HepG2 (cell line): ENCODE measurements around the gene ASAP2. TPM values are rescaled to one million over a fixed set of nuclear protein-coding genes. Genes with fewer than 3 reads are reported as not detected.

Source experiments
- CEBPG ChIP-seq: IDR thresholded peaks from 2 replicates; pipeline ENCODE4 v1.6.1; 2016
- DRAP1 ChIP-seq: IDR thresholded peaks from 2 replicates; pipeline ENCODE4 v1.6.1; 2016; ENCODE audit warnings: missing genetic modification reagents, missing compliant biosample characterization
- E2F1 ChIP-seq: sonication (generic); formaldehyde crosslinking; IDR thresholded peaks from 2 replicates; pipeline ENCODE4 v1.5.0; 2020; ENCODE audit warnings: missing genetic modification reagents
- EZH2 ChIP-seq: conservative IDR thresholded peaks from 2 replicates; pipeline ENCODE4 v1.6.1; 2012; ENCODE audit warnings: mild to moderate bottlenecking, low read depth, low read length, moderate library complexity
- NCOR1 ChIP-seq: fragments of 200-600 bp; sonication (generic); IDR thresholded peaks from 2 replicates; pipeline ENCODE4 v1.7.0; 2017; ENCODE audit warnings: antibody characterized with exemption, low read length, borderline replicate concordance
- NFE2L2 ChIP-seq: fragments of 150-350 bp; IDR thresholded peaks from 2 replicates; pipeline ENCODE4 v1.6.1; 2014; ENCODE audit warnings: low read length
- NFKB2 ChIP-seq: sonication (generic); formaldehyde crosslinking; IDR thresholded peaks from 2 replicates; pipeline ENCODE4 v1.4.0; 2020; ENCODE audit warnings: missing genetic modification reagents, borderline replicate concordance
- NFKBIZ ChIP-seq: IDR thresholded peaks from 2 replicates; pipeline ENCODE4 v1.6.1; 2018; ENCODE audit warnings: missing genetic modification reagents, missing compliant biosample characterization
- NR2F6 ChIP-seq, 2 experiments: IDR thresholded peaks; 2 replicates each; pipeline ENCODE4 v1.6.1; 2016; ENCODE audit warnings: antibody characterized with exemption in 1 of 2, mild to moderate bottlenecking in 1 of 2
- RARG ChIP-seq: sonication (generic); formaldehyde crosslinking; IDR thresholded peaks from 2 replicates; pipeline ENCODE4 v1.4.0; 2020; ENCODE audit warnings: low read depth, mild to moderate bottlenecking, missing genetic modification reagents
- RBFOX2 ChIP-seq: fragments of 200-400 bp; formaldehyde crosslinking; IDR thresholded peaks from 2 replicates; pipeline ENCODE4 v1.6.1; 2017; ENCODE audit warnings: low read depth, mild to moderate bottlenecking, low read length
- SAP130 ChIP-seq: IDR thresholded peaks from 2 replicates; pipeline ENCODE4 v1.6.1; 2016; ENCODE audit warnings: low read depth
- U2AF1 ChIP-seq: fragments of 200-400 bp; formaldehyde crosslinking; optimal IDR thresholded peaks from 2 replicates; pipeline ENCODE3; 2017; ENCODE audit warnings: mild to moderate bottlenecking, low read depth, low read length
- ZFP41 ChIP-seq: sonication (generic); formaldehyde crosslinking; IDR thresholded peaks from 2 replicates; pipeline ENCODE4 v1.4.0; 2020; ENCODE audit warnings: mild to moderate bottlenecking, missing genetic modification reagents, borderline replicate concordance
- ZNF230 ChIP-seq: sonication (generic); formaldehyde crosslinking; IDR thresholded peaks from 2 replicates; pipeline ENCODE4 v1.4.0; 2020; ENCODE audit warnings: mild to moderate bottlenecking, missing genetic modification reagents
- ZNF33A ChIP-seq: sonication (generic); formaldehyde crosslinking; IDR thresholded peaks from 2 replicates; pipeline ENCODE4 v1.5.1; 2020; ENCODE audit warnings: missing genetic modification reagents, mild to moderate bottlenecking, moderate library complexity, borderline replicate concordance
- ZNF382 ChIP-seq: sonication (generic); formaldehyde crosslinking; IDR thresholded peaks from 2 replicates; pipeline ENCODE4 v1.5.0; 2020; ENCODE audit warnings: missing genetic modification reagents, mild to moderate bottlenecking, borderline replicate concordance
- ZNF547 ChIP-seq: sonication (generic); formaldehyde crosslinking; IDR thresholded peaks from 2 replicates; pipeline ENCODE4 v1.5.1; 2020; ENCODE audit warnings: mild to moderate bottlenecking, missing genetic modification reagents
- ZNF615 ChIP-seq: sonication (generic); formaldehyde crosslinking; IDR thresholded peaks from 2 replicates; pipeline ENCODE4 v1.5.0; 2020; ENCODE audit warnings: mild to moderate bottlenecking, missing genetic modification reagents, borderline replicate concordance
- ZNF687 ChIP-seq: sonication (generic); formaldehyde crosslinking; IDR thresholded peaks from 2 replicates; pipeline ENCODE4 v1.5.1; 2020; ENCODE audit warnings: mild to moderate bottlenecking, missing genetic modification reagents, moderate library complexity
- polyA plus RNA-seq, 8 experiments: library from polyadenylated mRNA; depleted of rRNA in 3 of 8; stranded (reverse) in 7 of 8; unstranded in 1 of 8; fragments of >200 nt; fragmentation: Illumina TruSeq in 4 of 8; extraction: Trizol in 4 of 8; gene quantifications; 2 replicates each; pipeline versions ENCODE4 v1.2.1 to v1.2.3, GENCODE V29; 2011 to 2016; ENCODE audit warnings: low read depth in 4 of 8, missing spikeins in 1 of 8, mixed read lengths in 1 of 8; ENCODE audit not compliant: insufficient read depth in 1 of 8
- total RNA-seq, 5 experiments: library from RNA; depleted of rRNA; stranded (reverse); fragments of >200 nt; fragmentation: Illumina TruSeq; extraction: Trizol; gene quantifications; 2 replicates each; pipeline ENCODE4 v1.2.3, GENCODE V29; 2016; ENCODE audit warnings: low read depth in 1 of 5
- TF ChIP-seq, protein P1 (sequence below): sonication (generic); formaldehyde crosslinking; IDR thresholded peaks from 2 replicates; pipeline ENCODE4 v1.5.0; 2020; ENCODE audit warnings: mild to moderate bottlenecking, missing genetic modification reagents, borderline replicate concordance

Gene ASAP2
- total and polyA plus RNA-seq, 2 of the 13 experiments (the other 11 are each of a cell fraction or from before 2014, with no cell fraction given): 7.3 to 22.3 TPM

GRCh38 chr2:9228781-9229469, 22.3 kb downstream of the ASAP2 start (continued):
- TF ChIP-seq, protein P1, sequence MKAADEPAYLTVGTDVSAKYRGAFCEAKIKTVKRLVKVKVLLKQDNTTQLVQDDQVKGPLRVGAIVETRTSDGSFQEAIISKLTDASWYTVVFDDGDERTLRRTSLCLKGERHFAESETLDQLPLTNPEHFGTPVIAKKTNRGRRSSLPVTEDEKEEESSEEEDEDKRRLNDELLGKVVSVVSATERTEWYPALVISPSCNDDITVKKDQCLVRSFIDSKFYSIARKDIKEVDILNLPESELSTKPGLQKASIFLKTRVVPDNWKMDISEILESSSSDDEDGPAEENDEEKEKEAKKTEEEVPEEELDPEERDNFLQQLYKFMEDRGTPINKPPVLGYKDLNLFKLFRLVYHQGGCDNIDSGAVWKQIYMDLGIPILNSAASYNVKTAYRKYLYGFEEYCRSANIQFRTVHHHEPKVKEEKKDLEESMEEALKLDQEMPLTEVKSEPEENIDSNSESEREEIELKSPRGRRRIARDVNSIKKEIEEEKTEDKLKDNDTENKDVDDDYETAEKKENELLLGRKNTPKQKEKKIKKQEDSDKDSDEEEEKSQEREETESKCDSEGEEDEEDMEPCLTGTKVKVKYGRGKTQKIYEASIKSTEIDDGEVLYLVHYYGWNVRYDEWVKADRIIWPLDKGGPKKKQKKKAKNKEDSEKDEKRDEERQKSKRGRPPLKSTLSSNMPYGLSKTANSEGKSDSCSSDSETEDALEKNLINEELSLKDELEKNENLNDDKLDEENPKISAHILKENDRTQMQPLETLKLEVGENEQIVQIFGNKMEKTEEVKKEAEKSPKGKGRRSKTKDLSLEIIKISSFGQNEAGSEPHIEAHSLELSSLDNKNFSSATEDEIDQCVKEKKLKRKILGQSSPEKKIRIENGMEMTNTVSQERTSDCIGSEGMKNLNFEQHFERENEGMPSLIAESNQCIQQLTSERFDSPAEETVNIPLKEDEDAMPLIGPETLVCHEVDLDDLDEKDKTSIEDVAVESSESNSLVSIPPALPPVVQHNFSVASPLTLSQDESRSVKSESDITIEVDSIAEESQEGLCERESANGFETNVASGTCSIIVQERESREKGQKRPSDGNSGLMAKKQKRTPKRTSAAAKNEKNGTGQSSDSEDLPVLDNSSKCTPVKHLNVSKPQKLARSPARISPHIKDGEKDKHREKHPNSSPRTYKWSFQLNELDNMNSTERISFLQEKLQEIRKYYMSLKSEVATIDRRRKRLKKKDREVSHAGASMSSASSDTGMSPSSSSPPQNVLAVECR (CRISPR knock-in tag): no peak
- peak; percentile 56; the same call in 1 of the 2 replicates for TF ChIP-seq NR2F6 (IDR thresholded peaks at IDR 0.05)
- TF ChIP-seq NR2F6 (CRISPR knock-in tag; IDR thresholded peaks at IDR 0.05): peak; percentile 47; the same call in 1 of the 2 replicates
- TF ChIP-seq U2AF1: no peak
- TF ChIP-seq EZH2: no peak
- TF ChIP-seq NCOR1: peak; percentile 58; the same call in 1 of the 2 replicates
- no peak for TF ChIP-seq ZNF547
- no peak for TF ChIP-seq ZFP41
- no peak for TF ChIP-seq RBFOX2
- TF ChIP-seq SAP130 (CRISPR knock-in tag): no peak
- peak; percentile 52 for TF ChIP-seq ZNF687
- TF ChIP-seq RARG: no peak
- TF ChIP-seq ZNF33A (CRISPR knock-in tag): no peak
- TF ChIP-seq NFKBIZ (CRISPR knock-in tag): no peak
- no peak for TF ChIP-seq DRAP1 (CRISPR knock-in tag)
- no peak for TF ChIP-seq ZNF230
- TF ChIP-seq ZNF382: no peak
- TF ChIP-seq NFE2L2: no peak
- TF ChIP-seq CEBPG (CRISPR knock-in tag): no peak
- no peak for TF ChIP-seq ZNF615 (CRISPR knock-in tag)
- no peak for TF ChIP-seq E2F1 (CRISPR knock-in tag)
- no peak for TF ChIP-seq NFKB2 (CRISPR knock-in tag)
